GM21619 (cell line): Measurements from ENCODE around the gene PHLPP1.
A peak's percentile ranks its signal among the peaks of the same experiment; 100 is the strongest.
"Not testable (repeated sequence)": the region's sequence is repeated elsewhere in the genome, so short reads cannot be mapped to it uniquely, and the experiment has no call there.

Source experiments
- ATAC-seq: cut with Tn5 transposase; IDR thresholded peaks from one replicate; pipeline ENCODE4 v1.9.1; 2021; ENCODE audit not compliant: unreplicated experiment

Gene PHLPP1

DNA sequence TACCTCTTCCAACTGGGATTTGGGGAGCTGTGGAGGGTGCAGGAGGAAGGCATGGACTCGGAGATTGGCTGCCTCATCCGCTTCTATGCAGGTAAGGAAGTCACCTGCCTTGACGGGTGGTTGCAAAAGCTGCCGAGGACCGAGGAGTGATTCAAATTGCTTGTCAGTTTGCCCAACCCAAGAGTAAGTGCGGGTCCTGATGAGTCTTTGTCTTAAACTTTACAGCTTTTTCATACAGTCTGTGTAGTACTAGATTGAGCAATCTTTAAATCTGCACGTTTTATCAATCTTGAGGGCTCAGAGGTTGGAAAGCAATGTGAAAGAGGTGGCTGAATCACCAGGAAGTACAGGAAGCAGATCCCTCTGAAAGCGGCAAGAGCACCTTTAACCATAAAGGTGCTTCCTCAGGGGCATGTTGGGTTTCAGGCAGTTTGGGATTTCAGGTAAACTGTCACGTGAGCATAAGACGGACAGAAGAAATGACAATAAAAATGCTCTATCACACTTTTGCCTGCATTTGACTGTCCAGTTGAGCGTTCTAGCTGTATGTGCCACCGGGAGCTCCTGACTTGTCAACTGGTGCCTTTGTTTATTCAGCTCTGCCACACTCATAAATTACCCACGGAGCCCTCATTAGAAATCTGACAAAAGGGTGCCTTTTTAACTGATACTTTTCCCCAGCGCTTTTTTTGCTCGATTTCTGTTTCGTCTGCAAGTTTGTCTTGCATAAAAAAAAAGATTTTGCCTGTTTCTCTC lies 2.0 kb downstream of the PHLPP1 start:
- no peak for ATAC-seq

DNA sequence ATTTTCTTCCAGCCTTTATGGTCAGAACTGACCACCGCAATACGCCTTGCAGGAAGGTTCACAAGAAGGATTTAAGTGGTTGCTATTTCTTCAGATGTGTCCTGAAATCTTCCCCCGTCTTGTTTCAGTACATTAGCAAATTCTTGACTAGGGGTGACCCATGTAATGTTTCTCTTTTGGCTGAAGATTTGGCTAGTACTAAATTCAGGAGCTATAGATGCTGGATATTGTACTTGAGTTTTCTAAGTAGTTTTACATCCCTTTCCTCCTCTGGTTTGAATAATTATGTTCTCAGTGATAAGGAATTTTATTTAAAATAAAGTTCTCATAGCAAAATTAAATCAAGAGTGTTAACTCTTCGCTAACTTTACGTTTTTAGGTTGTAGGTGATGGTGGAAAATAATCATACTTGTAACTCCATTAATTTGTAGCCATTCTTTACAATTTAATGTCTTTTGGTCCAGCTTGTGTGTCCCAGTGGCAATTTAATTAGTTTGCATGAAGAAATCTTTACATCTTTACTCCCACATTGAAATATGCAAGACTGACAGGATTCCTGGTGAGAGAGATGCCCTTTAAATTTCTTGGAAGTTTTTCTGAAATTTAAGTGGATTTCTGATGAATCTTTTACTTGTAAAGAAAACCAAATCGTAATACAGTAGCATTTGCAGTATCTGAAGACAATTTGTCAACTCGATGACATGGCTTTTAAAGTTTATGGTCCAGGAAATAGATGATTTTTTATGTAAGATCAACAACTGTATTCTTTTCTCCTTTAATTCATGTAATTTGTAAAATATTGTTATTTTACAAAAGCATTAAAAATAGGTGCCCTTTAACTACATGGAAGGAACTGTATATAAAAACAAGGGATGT lies 2.8 kb downstream of the PHLPP1 start:
- ATAC-seq = no peak

- ATAC-seq = no peak
Measured at GRCh38 chr18:62720048-62720447, 4.7 kb downstream of the PHLPP1 start.

- no peak for ATAC-seq
Measured at GRCh38 chr18:62720766-62721613, 5.6 kb downstream of the PHLPP1 start.

DNA sequence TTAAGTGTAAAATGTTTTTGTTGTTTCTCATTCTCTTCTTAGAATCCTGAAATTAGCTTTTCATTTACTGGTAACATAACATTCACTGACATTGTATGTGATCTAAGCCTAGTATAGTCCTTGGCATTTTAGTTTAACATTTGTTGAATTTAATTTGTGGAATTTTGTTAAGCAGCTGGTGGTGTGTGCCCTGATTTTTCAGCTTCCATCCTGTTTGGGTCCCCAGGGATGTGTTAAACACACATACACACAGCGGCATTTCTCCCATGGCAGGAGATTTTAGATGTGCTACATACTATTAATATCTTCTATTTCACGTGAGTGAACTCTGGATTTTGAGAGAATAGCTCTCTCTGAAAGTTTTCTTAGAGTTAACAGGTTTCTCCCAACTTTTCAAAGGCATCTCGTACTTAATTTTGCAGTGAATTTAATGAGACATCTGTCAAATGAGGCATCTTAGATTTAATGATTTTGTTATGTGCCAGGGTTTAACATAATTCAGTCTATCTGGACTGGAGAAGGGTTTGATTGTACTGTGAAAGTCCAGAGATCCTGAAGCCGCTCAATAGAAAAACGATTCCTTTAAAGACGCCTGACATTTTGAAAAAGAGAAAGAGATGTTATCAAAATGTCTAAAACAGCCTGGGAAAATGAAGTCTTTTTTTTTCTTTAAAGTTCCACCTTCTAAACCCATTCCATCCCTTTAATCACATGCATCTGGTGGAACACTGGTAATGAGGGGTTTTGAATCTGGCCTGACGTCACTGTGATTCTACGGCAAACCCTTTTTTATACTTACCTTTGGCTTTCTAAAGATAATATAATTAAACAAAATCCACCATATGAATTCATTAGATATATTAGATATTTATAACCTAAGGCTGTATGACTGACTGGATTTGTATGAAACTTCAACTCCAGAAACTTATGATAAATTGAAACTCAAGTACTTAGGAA lies 6.8 kb downstream of the PHLPP1 start:
- ATAC-seq = no peak

GRCh38 chr18:62723666-62724281 lies 8.4 kb downstream of the PHLPP1 start:
- ATAC-seq = no peak

DNA sequence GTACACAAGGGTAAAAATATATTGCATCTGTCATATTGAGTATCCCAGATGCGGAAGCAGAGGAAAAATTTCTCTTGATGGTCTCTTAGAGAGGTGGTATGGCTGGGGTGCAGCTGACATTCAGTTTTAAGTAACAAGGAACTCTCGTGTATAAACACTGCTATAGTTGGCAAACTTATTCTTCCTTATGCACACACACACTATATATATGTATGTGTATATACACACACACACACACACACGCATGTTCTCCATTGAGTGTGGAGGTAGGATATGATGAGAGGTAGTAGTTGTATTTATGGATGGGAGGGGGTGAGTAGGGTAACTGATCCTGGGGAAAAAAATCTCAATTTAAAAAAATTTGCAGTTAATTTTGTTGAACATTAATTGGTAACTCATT lies 10.6 kb downstream of the PHLPP1 start:
- no peak for ATAC-seq

DNA sequence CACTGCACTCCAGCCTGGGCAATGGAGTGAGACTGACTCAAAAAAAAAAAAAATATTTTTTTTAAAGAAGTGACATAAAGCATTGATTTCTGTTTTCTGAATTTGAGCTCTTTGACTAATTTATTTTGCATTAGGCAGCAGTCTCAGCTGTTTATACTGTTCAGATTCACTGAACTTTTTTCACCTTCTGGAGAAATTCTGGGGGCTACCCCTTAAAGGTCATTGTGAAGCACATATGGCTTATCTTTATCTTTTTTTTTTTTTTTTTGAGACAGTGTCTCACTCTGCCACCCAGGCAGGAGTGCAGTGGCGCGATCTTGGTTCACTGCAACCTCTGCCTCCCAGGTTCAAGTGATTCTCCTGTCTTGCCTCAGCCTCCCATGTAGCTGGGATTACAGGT lies 12.9 kb downstream of the PHLPP1 start:
- ATAC-seq = no peak

DNA sequence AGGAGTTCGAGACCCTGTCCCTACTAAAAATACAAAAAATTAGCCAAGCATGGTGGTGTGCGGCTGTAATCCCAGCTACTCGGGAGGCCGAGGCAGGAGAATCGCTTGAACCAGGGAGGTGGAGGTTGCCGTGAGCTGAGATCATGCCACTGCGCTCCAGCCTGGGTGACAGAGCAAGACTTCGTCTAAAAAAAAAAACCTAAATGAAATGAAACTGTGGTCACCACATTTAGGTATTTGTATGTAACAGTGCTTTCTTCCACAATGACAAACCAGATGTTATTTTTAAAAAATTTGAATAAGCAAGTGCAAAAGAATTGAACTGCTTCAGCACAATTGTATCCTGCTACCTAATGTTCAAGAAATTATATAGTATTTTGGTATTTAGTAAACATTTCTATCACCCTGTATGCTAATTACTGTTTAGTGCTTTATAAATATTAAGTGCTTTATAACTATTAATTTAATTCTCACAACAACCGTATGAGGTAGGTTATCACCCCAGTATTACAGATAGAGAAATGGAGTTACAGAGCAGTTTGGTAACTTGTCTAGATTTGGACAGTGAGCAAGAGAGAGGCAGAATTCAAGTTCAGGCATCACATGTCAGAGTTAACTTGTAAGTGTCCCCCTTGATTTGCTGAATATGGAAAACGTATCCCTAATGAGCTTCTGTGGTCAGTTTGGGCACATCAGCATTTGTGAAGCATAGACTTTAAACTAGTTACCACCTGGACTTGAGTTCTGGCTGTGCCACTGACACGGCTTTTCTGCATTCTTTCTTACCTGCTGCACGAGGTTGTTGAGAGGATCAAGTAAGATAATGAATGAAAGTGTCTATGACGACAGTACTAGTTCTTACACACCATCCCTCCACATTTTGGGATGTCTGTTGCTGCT lies 14.4 kb downstream of the PHLPP1 start:
- ATAC-seq = peak; percentile 87

DNA sequence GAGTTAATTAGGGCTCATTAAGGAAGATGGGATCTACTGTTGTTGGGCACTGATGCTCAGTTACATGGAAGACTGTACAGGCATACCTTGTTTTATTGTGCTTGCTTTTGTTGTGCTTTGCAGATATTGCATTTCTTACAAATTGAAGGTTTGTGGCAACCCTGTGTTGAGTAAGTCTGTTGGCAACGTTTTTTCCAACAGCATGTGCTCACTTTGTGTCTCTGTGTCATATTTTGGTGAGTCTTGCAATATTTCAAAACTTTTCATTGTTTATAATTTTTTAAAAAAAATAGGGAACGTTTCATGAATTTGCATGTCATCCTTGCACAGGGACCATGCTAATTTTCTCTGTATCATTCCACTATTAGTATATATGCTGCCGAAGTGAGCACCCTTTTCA lies 15.6 kb downstream of the PHLPP1 start:
- no peak for ATAC-seq

- no peak for ATAC-seq
Measured at GRCh38 chr18:62732617-62733016, 17.3 kb downstream of the PHLPP1 start.

- no peak for ATAC-seq
Measured at GRCh38 chr18:62734290-62734689, 18.9 kb downstream of the PHLPP1 start.

DNA sequence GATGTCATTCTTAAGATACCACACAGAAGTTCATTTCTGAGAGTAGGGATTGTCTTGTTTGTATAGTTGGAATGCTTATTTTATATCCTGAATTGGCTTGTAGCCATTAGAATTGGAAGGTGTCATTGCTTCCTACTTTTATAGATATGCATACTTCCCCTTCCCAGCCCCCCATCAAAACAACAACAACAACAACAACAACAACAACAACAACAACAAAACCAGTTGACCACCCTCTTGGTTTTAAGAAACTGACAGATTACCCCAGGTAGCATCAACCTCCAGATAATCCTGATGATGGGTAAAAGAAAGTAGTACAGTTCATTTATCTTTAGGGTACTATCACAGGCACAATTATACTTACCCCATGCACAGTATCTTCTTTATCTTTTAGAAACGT lies 20.0 kb downstream of the PHLPP1 start:
- ATAC-seq = no peak

GRCh38 chr18:62736077-62736855 lies 20.9 kb downstream of the PHLPP1 start:
- no peak for ATAC-seq

DNA sequence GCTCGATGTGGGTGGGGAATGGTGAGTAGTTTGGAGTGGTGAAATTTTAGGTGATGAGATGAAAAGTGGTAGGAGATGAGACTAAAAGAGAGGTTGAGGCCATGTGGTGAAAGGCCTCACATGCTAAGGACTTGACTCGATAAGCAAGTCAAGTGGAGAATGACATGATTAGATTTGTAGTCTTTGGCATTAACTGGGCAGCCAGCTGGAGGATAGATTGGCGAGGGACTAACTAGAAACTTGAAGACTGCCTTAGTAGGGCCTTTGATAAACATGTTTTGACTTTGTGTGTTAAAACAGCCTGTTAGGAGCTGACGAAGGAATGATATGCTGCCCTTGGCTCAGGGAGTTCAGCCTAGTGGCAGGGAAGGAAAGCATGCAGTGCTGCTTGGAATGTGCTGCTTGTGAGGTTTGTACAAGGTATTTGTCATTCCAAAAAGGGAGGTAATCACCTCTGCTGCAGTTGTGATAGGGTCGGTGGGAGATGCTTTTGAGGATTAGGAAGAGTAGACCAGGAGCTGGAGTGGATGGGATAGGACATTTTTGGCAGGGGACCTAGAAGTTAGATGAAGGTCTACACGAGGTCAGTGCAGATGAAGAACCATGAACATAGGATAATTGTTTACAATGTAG lies 22.0 kb downstream of the PHLPP1 start:
- ATAC-seq = no peak

- no peak for ATAC-seq
Measured at GRCh38 chr18:62738639-62739038, 23.3 kb downstream of the PHLPP1 start.

- ATAC-seq = no peak
Measured at GRCh38 chr18:62739911-62740310, 24.6 kb downstream of the PHLPP1 start.

DNA sequence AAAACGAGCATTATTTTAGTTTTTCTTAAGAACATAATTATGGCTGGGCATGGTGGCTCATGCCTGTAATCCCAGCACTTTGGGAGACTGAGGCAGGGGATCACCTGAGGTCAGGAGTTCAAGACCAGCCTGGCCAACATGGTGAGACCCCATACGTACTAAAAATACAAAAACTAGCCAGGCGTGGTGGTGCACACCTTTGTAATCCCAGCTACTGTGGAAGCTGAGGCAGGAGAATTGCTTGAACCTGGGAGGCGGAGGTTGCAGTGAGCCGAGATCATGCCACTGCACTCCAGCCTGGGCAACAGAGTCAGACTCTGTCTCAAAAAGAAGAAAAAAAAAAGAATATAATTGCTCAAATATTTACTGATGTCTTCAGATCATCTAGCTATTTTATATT lies 25.3 kb downstream of the PHLPP1 start:
- ATAC-seq = not testable (repeated sequence)
